GM19023 (cell line): ENCODE measurements around the gene PUSL1.

Experiments used
- ATAC-seq: cut with Tn5 transposase; IDR thresholded peaks from one replicate; pipeline ENCODE4 v1.9.1; 2021; ENCODE audit warnings: mild to moderate bottlenecking, moderate library complexity; ENCODE audit not compliant: unreplicated experiment

PUSL1 gene

GRCh38 chr1:1335792-1336248 lies 27.4 kb downstream of the PUSL1 start:
- ATAC-seq: no peak

- ATAC-seq: no peak
Measured at GRCh38 chr1:1336446-1336845, 28.0 kb downstream of the PUSL1 start.

- no peak for ATAC-seq
Measured at GRCh38 chr1:1336931-1337792, 28.8 kb downstream of the PUSL1 start.

- no peak for ATAC-seq
Measured at GRCh38 chr1:1337793-1338147, 29.4 kb downstream of the PUSL1 start.

GRCh38 chr1:1338278-1338677 lies 29.9 kb downstream of the PUSL1 start:
- no peak for ATAC-seq

- no peak for ATAC-seq
Measured at GRCh38 chr1:1340185-1340584, 31.8 kb downstream of the PUSL1 start.

- no peak for ATAC-seq
Measured at GRCh38 chr1:1340791-1341548, 32.6 kb downstream of the PUSL1 start.

- no peak for ATAC-seq
Measured at GRCh38 chr1:1341549-1342021, 33.2 kb downstream of the PUSL1 start.

GRCh38 chr1:1342061-1342562 lies 33.7 kb downstream of the PUSL1 start:
- ATAC-seq: no peak

GRCh38 chr1:1342584-1343115 lies 34.3 kb downstream of the PUSL1 start:
- no peak for ATAC-seq

GRCh38 chr1:1343811-1344421 lies 35.5 kb downstream of the PUSL1 start:
- no peak for ATAC-seq

GRCh38 chr1:1344655-1345361 lies 36.4 kb downstream of the PUSL1 start:
- no peak for ATAC-seq

GRCh38 chr1:1345384-1345783 lies 37.0 kb downstream of the PUSL1 start:
- ATAC-seq: no peak

- ATAC-seq: no peak
Measured at GRCh38 chr1:1345860-1346500, 37.6 kb downstream of the PUSL1 start.

GRCh38 chr1:1346501-1346890 lies 38.1 kb downstream of the PUSL1 start:
- ATAC-seq: no peak

GRCh38 chr1:1347026-1347595 lies 38.7 kb downstream of the PUSL1 start:
- no peak for ATAC-seq

GRCh38 chr1:1347663-1348419 lies 39.4 kb downstream of the PUSL1 start:
- ATAC-seq: no peak

- peak; percentile 22 for ATAC-seq
Measured at GRCh38 chr1:1348420-1349255, 40.2 kb downstream of the PUSL1 start.
